Prostate gland (tissue), 2 donors: ENCODE results near the gene ZBTB47. TPM values are rescaled to one million over a fixed set of nuclear protein-coding genes. Genes with fewer than 3 reads are reported as not detected.

ENCODE experiments used
- DNase-seq: peaks from one replicate; pipeline ENCODE4 v3.0.0-alpha.2; 2019; ENCODE audit warnings: low spot score
- H3K27ac ChIP-seq, 2 donors: fragments of 200-600 bp; sonication (generic); 2 replicates each; pipeline ENCODE4 v1.5.1; 2017 to 2019
- H3K27me3 ChIP-seq: fragments of 200-600 bp; sonication (generic); replicated peaks from 2 replicates; pipeline ENCODE4 v1.5.1; 2019; ENCODE audit not compliant: insufficient read depth
- H3K36me3 ChIP-seq, 2 donors: fragments of 200-600 bp; sonication (generic); 1 replicate in 1 of 2; 2 replicates in 1 of 2; pipeline versions ENCODE4 v1.5.1 to v1.8.1; 2017 to 2019
- H3K4me1 ChIP-seq: fragments of 200-600 bp; sonication (generic); replicated peaks from 2 replicates; pipeline ENCODE4 v1.5.1; 2019
- H3K4me3 ChIP-seq, 2 donors: fragments of 200-600 bp; sonication (generic); 2 replicates each; pipeline ENCODE4 v1.5.1; 2017 to 2019
- H3K9me3 ChIP-seq: fragments of 200-600 bp; sonication (generic); 2 replicates; pipeline ENCODE4 v1.5.1; 2017
- POLR2A ChIP-seq: fragments of 450-650 bp; IDR thresholded peaks from one replicate; pipeline ENCODE4 v1.6.1; 2016; ENCODE audit warnings: antibody characterized with exemption, mild to moderate bottlenecking
- POLR2AphosphoS5 ChIP-seq: sonication (generic); formaldehyde crosslinking; IDR thresholded peaks from one replicate; pipeline ENCODE4 v1.6.1; 2017; ENCODE audit warnings: antibody characterized with exemption
- WGBS: methylation state at CpG from one replicate; pipeline ENCODE4 v1.1.5; 2018; 5-methylcytosine and 5-hydroxymethylcytosine counted together
- intact Hi-C: fragments of 100-400 bp; cut with DNase I; formaldehyde crosslinking; loops from one replicate; pipeline ENCODE4 v1.14.2; 2022
- total RNA-seq, 2 donors: library from RNA; depleted of rRNA; stranded (reverse); fragments of >200 nt; gene quantifications; one replicate each; pipeline ENCODE4 v1.1.0, GENCODE V29; 2016
- TF ChIP-seq, protein P1 (sequence below), 4 experiments: fragments of 200-600 bp in 2 of 4; fragments of 450-650 bp in 2 of 4; sonication (generic) in 2 of 4; IDR thresholded peaks; 1 replicate in 3 of 4; 2 replicates in 1 of 4; pipeline ENCODE4 v1.5.1; 2016 to 2019; ENCODE audit warnings: antibody characterized with exemption in 4 of 4, mild to moderate bottlenecking in 2 of 4, moderate library complexity in 2 of 4

ZBTB47 gene
- total RNA-seq, 2 donors from 2014 or later = 22.1 to 38.0 TPM

DNA sequence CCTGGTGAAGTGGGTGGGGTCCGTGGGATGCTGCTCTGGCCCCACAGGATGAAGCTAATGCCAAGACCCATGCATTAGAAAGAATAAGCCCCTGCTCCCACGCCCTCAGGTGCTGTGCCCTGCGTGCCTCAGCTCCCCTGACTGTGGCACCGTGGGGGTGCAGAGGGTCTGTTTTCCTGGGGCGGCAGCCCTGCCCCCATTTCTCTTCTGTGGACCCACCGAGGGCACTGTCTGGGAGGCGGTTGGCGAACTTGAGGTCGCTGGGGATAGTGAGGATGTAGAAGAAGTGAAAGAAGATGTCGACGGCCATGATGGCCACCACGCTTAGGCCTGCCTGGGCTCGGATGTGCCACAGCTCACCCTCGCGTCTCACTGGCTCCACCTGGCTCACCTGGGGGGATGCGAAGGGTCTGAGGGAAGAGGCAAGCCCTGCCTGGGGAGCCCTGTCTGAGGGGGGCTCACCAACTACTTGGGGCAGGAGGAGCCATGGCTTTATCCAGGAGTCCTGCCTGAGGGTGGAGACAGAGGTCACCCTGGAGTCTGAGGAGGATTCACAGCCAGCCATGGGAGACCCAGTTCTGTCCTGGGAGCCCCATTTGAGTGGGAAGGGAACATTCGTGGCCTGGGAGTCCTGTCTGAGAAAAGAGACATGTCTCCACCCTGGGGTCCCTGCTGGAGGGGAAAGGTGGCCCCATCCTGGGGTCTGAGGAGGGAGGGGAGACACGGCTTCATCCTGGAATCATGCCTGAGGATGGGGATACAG is 44.0 kb downstream of the ZBTB47 start:
- intact Hi-C loops = no loop called here
- 89% methylated on average over 18 of the region's 18 CpGs for WGBS
- Histone ChIP-seq H3K9me3 (no peaks in the 10 kb centered on the region), H3K36me3 (no peaks in the 10 kb centered on the region), H3K4me1 (no peaks in the 10 kb centered on the region), H3K27ac (no peak overlapping the region), H3K4me3 (no peak overlapping the region), H3K27me3 (no peaks in the 10 kb centered on the region)
- TF ChIP-seq, protein P1, sequence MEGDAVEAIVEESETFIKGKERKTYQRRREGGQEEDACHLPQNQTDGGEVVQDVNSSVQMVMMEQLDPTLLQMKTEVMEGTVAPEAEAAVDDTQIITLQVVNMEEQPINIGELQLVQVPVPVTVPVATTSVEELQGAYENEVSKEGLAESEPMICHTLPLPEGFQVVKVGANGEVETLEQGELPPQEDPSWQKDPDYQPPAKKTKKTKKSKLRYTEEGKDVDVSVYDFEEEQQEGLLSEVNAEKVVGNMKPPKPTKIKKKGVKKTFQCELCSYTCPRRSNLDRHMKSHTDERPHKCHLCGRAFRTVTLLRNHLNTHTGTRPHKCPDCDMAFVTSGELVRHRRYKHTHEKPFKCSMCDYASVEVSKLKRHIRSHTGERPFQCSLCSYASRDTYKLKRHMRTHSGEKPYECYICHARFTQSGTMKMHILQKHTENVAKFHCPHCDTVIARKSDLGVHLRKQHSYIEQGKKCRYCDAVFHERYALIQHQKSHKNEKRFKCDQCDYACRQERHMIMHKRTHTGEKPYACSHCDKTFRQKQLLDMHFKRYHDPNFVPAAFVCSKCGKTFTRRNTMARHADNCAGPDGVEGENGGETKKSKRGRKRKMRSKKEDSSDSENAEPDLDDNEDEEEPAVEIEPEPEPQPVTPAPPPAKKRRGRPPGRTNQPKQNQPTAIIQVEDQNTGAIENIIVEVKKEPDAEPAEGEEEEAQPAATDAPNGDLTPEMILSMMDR (IDR thresholded peaks at IDR 0.05) = no peak
- TF ChIP-seq POLR2A (no peak), POLR2AphosphoS5 (no peak)
- no peak for DNase-seq

DNA sequence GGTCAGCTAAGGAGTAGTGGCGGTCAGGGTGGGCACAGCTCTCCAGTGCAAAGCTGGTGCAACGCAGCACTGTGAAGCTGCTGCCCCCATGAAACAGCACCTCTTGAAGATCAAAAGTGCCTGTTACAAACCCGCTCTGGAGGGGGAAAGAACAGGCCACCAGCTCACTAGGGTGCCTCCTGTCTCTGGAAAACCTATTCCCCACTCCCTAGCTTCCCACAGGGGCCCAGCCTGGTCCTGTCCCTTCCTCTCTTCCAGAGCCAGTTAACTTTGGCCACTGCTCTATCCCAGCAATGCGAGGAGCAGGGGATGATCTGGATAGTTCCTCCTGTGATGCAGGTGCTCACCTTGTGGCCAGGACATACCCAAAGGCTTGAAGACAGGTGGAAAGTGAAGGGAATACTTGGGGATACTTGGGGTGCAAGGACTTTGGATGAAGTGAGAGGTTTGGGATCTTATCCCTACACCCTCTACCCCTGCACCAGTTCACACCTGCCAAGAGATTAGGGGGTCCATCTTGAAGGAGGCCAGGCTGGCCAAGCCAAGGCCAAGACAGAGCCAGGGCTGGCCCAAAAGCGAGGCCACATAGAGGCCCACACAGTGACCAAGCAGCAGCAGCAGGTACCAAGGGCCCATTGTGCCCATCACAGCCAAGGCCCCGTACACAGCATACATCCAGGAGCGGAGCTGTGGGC is 44.9 kb downstream of the ZBTB47 start:
- no peaks in the 10 kb centered on the region for H3K9me3 ChIP-seq
- TF ChIP-seq POLR2AphosphoS5 (no peak), POLR2A (no peak)
- TF ChIP-seq, protein P1 (IDR thresholded peaks at IDR 0.05) = no peak
- no peak overlapping the region for H3K27ac ChIP-seq
- 88% methylated on average over 7 of the region's 7 CpGs for WGBS
- no peak overlapping the region for H3K4me3 ChIP-seq
- no peak for DNase-seq
- intact Hi-C loops = no loop called here
- H3K4me1 ChIP-seq = no peaks in the 10 kb centered on the region
- no peaks in the 10 kb centered on the region for H3K36me3 ChIP-seq
- no peaks in the 10 kb centered on the region for H3K27me3 ChIP-seq

DNA sequence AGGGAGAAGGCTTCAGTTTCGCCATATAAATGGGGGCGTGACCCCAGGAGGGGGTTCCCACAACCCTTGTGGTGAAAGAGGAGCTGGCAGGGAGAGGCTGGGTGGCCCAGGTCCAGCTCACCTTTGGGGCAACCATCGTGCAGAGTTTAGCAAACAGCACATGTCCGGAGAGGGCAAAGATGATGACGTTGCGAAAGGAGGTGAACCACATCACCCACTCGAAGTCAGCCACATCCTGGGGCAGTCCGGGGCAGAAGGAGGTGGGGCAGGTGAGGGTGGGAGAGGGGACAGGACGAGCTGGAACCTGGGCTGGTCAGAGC is 45.4 kb downstream of the ZBTB47 start:
- Histone ChIP-seq H3K27me3 (no peaks in the 10 kb centered on the region), H3K27ac (no peak overlapping the region), H3K36me3 (no peaks in the 10 kb centered on the region), H3K4me1 (no peaks in the 10 kb centered on the region), H3K4me3 (no peak overlapping the region), H3K9me3 (no peaks in the 10 kb centered on the region)
- 75% methylated on average over 9 of the region's 9 CpGs for WGBS
- no peak for DNase-seq
- TF ChIP-seq POLR2AphosphoS5 (no peak), POLR2A (no peak)
- TF ChIP-seq, protein P1 (IDR thresholded peaks at IDR 0.05) = no peak
- intact Hi-C loops = no loop called here

DNA sequence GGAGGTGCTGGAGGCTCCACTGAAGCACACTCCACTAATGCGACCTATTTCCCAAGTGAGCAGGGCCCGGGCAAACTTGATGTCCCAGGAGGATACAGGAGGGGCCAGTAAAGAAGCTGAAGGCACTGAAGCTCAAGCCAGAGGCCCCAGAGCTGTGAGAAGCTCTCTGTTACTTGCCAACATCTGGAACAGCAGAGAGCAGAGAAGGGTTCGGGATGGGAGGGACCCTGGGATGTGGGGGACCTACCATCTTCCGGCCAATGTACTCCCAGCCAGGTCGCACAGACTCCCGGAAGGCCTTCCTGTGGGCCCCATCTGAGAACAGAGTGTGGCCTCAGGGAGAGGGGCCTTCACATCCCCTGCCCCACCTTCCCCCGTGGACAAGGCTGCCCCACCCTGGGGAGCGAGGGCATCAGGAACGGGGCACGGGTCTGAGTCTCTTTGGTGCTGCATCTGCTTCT is 46.0 kb downstream of the ZBTB47 start:
- Histone ChIP-seq H3K27me3 (no peaks in the 10 kb centered on the region), H3K9me3 (no peaks in the 10 kb centered on the region), H3K36me3 (no peaks in the 10 kb centered on the region), H3K4me1 (no peaks in the 10 kb centered on the region), H3K27ac (no peak overlapping the region), H3K4me3 (no peak overlapping the region)
- 81% methylated on average over 10 of the region's 10 CpGs for WGBS
- DNase-seq = no peak
- intact Hi-C loops = no loop called here
- TF ChIP-seq, protein P1 (IDR thresholded peaks at IDR 0.05) = no peak
- TF ChIP-seq POLR2AphosphoS5 = no peak
- TF ChIP-seq POLR2A = no peak
